ENCODE results near the gene WDR43. TPM values are rescaled to one million over a fixed set of nuclear protein-coding genes. Genes with fewer than 3 reads are reported as not detected.

Gene WDR43
- 10 to 100 TPM; 35.1 to 57.8 TPM for total RNA-seq
- long read RNA-seq, donor 1, transcript WDR43-202 (18 exons, 3,533 nt) = major isoform, 8 of 12 reads
- long read RNA-seq, donor 1, partial matches to known transcripts = 2 of 12 reads
- long read RNA-seq, donor 1, other reads (novel, unspliced or antisense) = 2 of 12 reads
- long read RNA-seq, donor 2, transcript WDR43-202 (18 exons, 3,533 nt) = major isoform, 27 of 47 reads
- long read RNA-seq, donor 2, partial matches to known transcripts = 16 of 47 reads
- long read RNA-seq, donor 2, other reads (novel, unspliced or antisense) = 4 of 47 reads

GRCh38 chr2:28894470-28895188, at the start of gene WDR43:
Gene WDR43, plus strand, starts transcription at chr2:28894667. Its CDS starts 32 bp downstream, at chr2:28894699.
- DNase-seq (ENCODE audit: low spot score) = peak; percentile 99
- intact Hi-C loops (cut with DNase I) = no loop called here

- DNase-seq (ENCODE audit: low spot score) = no peak
- intact Hi-C loops (cut with DNase I) = no loop called here
Observed at GRCh38 chr2:28855193-28855592, 39.3 kb upstream of the WDR43 start.

- intact Hi-C loops (cut with DNase I) = no loop called here
Observed at GRCh38 chr2:28855977-28856376, 38.5 kb upstream of the WDR43 start.

GRCh38 chr2:28868611-28869010, 25.9 kb upstream of the WDR43 start:
- no peak for DNase-seq (ENCODE audit: low spot score)
- intact Hi-C loops (cut with DNase I) = no loop called here

More at GRCh38 chr2:28855977-28856376, 38.5 kb upstream of the WDR43 start:
- DNase-seq (ENCODE audit: low spot score) = no peak

GRCh38 chr2:28869494-28870145, 24.8 kb upstream of the WDR43 start:
- intact Hi-C loops (cut with DNase I) = loop anchor here in 1 of 2 donors (2.0 kb wide), 1 partner anchor 23 kb away; no protein-coding TSS in a partner anchor
- no peak for DNase-seq (ENCODE audit: low spot score)

GRCh38 chr2:28870146-28870891, 24.1 kb upstream of the WDR43 start, which contains the start of gene TRMT61B:
Gene TRMT61B, minus strand, starts transcription at chr2:28870309. Its CDS starts 32 bp downstream, at chr2:28870277.
- intact Hi-C loops (cut with DNase I) = loop anchor here in 1 of 2 donors (2.0 kb wide), 1 partner anchor 22 kb away; no protein-coding TSS in a partner anchor

GRCh38 chr2:28871620-28872019, 22.8 kb upstream of the WDR43 start:
- intact Hi-C loops (cut with DNase I) = loop anchor here in 1 of 2 donors (2.0 kb wide), 1 partner anchor 21 kb away; no protein-coding TSS in a partner anchor
- no peak for DNase-seq (ENCODE audit: low spot score)

More at GRCh38 chr2:28870146-28870891, 24.1 kb upstream of the WDR43 start, which contains the start of gene TRMT61B:
- DNase-seq (ENCODE audit: low spot score) = peak; percentile 99

GRCh38 chr2:28880193-28880592, 14.3 kb upstream of the WDR43 start:
- DNase-seq (ENCODE audit: low spot score) = no peak
- intact Hi-C loops (cut with DNase I) = loop anchor here in 1 of 2 donors (2.0 kb wide), 1 partner anchor 49 kb away; no protein-coding TSS in a partner anchor

GRCh38 chr2:28893488-28893887, 979 bp upstream of the WDR43 start:
- no peak for DNase-seq (ENCODE audit: low spot score)
- intact Hi-C loops (cut with DNase I) = loop anchor here in 1 of 2 donors (2.0 kb wide), 1 partner anchor 23 kb away; the partner anchor contains the start of gene TRMT61B

GRCh38 chr2:28895189-28895893, 874 bp downstream of the WDR43 start:
- DNase-seq (ENCODE audit: low spot score) = no peak
- intact Hi-C loops (cut with DNase I) = no loop called here

GRCh38 chr2:28896906-28897305, 2.4 kb downstream of the WDR43 start:
- intact Hi-C loops (cut with DNase I) = no loop called here

GRCh38 chr2:28898048-28898447, 3.6 kb downstream of the WDR43 start:
- intact Hi-C loops (cut with DNase I) = no loop called here

More at GRCh38 chr2:28896906-28897305, 2.4 kb downstream of the WDR43 start:
- no peak for DNase-seq (ENCODE audit: low spot score)

GRCh38 chr2:28901202-28901601, 6.7 kb downstream of the WDR43 start:
- intact Hi-C loops (cut with DNase I) = no loop called here
- DNase-seq (ENCODE audit: low spot score) = no peak

More at GRCh38 chr2:28898048-28898447, 3.6 kb downstream of the WDR43 start:
- DNase-seq (ENCODE audit: low spot score) = no peak

- no peak for DNase-seq (ENCODE audit: low spot score)
- intact Hi-C loops (cut with DNase I) = no loop called here
Observed at GRCh38 chr2:28901841-28902240, 7.4 kb downstream of the WDR43 start.

- intact Hi-C loops (cut with DNase I) = no loop called here
Observed at GRCh38 chr2:28902584-28902983, 8.1 kb downstream of the WDR43 start.

GRCh38 chr2:28904295-28904694, 9.8 kb downstream of the WDR43 start:
- no peak for DNase-seq (ENCODE audit: low spot score)
- intact Hi-C loops (cut with DNase I) = no loop called here

More at GRCh38 chr2:28902584-28902983, 8.1 kb downstream of the WDR43 start:
- DNase-seq (ENCODE audit: low spot score) = no peak

- DNase-seq (ENCODE audit: low spot score) = no peak
- intact Hi-C loops (cut with DNase I) = no loop called here
Observed at GRCh38 chr2:28904802-28905457, 10.5 kb downstream of the WDR43 start.

GRCh38 chr2:28905533-28905932, 11.1 kb downstream of the WDR43 start:
- intact Hi-C loops (cut with DNase I) = no loop called here
- no peak for DNase-seq (ENCODE audit: low spot score)

Data from posterior vena cava (tissue), 2 donors.